ENCODE measurements around the gene PTX3. TPM values are rescaled to one million over a fixed set of nuclear protein-coding genes. Genes with fewer than 3 reads are reported as not detected.

Gene PTX3
- polyA plus RNA-seq (ENCODE audit: insufficient read length in 3 of 3) = 1 to 10 TPM; 3.8 to 5.6 (median 4.7) TPM

DNA sequence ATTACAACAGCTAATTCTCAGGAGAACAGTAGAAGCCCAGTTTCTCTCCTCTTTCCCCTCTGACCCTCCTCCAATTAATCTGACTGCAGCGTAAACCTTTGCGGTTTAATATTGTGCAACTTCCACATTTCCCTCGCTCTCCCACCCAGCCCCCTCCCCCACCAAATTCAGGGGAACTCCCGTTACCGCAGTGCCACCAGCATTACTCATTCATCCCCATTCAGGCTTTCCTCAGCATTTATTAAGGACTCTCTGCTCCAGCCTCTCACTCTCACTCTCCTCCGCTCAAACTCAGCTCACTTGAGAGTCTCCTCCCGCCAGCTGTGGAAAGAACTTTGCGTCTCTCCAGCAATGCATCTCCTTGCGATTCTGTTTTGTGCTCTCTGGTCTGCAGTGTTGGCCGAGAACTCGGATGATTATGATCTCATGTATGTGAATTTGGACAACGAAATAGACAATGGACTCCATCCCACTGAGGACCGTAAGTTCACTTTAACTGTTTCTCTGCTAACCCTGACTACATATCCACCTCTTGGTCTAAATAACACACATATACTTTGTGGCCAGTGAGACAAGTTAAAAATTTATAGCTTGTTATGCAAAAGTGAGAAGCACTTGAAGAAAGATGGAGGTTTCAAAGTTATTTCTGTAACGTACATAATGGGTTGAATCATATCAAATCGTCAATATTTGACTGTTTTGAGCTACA is at the start of gene PTX3:
TSS of gene PTX3 (plus strand) at position 268 of the 709 bp plus-strand sequence. CDS start at position 352, 84 bp downstream.
- DNase-seq (ENCODE audit: low read depth in 3 of 3, low spot score in 2 of 3) = peak; percentile 42 to 50 (median 46)

DNA sequence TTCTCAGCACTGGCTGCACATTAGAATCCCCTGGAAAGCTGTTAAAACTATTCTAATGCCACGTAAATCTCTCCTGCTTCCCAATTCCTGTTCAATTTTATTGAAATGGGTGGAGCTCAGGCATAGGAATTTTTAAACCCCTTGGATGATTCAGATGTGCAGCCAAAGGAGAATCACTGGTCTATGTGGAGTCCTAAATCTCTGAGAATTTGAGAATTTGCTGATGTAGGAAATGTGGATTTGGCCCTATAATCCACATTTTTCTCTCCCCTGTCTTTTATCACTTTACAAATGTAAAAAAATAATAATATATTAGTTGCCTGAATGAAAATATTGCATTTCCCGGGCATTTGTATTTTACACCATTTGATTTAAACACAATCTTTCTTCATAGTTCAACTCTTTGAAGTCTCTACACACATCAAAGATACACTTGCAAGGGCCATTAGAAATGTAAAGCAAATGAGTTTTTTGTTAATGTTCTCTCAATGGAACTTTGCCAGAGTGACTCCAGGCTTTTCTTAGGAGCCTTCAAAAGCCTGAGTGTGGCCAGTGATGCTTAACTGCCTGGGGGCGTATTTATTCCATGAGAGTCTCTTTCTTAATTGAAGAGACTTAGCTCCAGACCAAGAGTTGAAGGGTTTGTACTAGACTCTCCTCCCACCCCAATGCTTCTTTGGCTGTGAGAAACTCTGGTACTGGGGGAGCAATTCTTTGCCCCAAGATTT is 48.8 kb upstream of the PTX3 start:
- DNase-seq (ENCODE audit: low read depth in 3 of 3, low spot score in 2 of 3) = peak; percentile 13 to 32 (median 16)

DNA sequence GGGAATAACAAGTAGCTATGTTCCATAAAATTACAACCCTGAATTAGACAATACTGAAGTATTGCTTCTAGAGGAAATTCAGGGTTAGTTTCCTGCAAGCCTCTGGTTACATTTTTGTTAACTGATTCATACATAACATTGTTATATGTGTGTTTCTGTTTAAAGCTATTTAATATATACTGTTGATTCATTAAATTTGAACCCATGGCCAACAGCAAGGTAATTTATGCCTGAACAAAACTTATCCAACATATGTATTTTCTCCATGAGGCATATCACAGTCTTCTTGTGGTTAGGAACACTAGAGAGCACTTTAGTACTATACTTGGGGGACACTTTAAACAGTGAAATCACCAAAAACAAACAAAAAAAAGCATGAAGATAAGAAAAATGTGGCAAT is 47.7 kb upstream of the PTX3 start:
- no peak for DNase-seq (ENCODE audit: low read depth in 3 of 3, low spot score in 2 of 3)

GRCh38 chr3:157390713-157391515 is 45.7 kb upstream of the PTX3 start:
- no peak for DNase-seq (ENCODE audit: low read depth in 3 of 3, low spot score in 2 of 3)

GRCh38 chr3:157392104-157392503 is 44.5 kb upstream of the PTX3 start:
- DNase-seq (ENCODE audit: low read depth in 3 of 3, low spot score in 2 of 3) = no peak

DNA sequence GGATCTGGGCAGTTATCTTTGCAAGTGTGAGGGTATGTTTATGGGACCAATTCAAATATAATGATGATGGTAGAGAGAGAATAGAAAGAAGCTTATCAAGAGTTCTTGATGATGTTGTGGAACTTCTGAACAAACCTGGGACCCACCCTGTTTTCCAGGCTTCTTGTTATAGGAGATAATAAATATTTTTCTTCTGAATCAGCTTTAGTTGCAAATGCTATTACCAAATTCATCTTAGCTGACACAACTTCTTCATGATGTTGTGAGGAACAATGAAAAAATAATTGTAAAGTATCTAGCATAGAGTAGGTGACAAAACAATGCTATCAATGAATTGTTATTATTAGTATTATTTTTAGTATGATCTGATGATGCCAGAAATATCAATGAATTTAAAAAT is 43.5 kb upstream of the PTX3 start:
- DNase-seq (ENCODE audit: low read depth in 3 of 3, low spot score in 2 of 3) = no peak

- no peak for DNase-seq (ENCODE audit: low read depth in 3 of 3, low spot score in 2 of 3)
These were observed 42.2 kb upstream of the PTX3 start for GRCh38 chr3:157394411-157394810.

- DNase-seq (ENCODE audit: low read depth in 3 of 3, low spot score in 2 of 3) = no peak
These were observed 38.1 kb upstream of the PTX3 start for GRCh38 chr3:157398598-157398997.

- no peak for DNase-seq (ENCODE audit: low read depth in 3 of 3, low spot score in 2 of 3)
These were observed 32.3 kb upstream of the PTX3 start for GRCh38 chr3:157404381-157404780.

DNA sequence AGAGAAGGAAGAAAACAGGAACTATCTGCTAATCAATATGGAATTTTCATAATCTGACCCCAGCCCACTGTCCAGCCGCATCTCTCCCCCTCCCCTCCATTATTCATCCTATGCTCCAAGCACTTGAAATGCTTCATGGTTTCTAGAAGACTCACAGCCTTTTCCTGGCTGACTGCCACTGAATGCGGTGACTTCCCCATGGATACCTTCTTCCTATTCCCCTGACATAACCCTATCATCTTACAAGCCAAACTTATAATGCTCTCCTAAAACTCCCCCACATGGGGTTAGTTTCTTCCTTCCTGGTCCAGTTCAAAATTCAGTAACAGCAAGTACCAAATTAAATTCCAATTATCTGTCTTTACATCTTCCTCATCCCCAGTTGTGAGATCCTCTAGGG is 31.2 kb upstream of the PTX3 start:
- no peak for DNase-seq (ENCODE audit: low read depth in 3 of 3, low spot score in 2 of 3)

- no peak for DNase-seq (ENCODE audit: low read depth in 3 of 3, low spot score in 2 of 3)
These were observed 30.3 kb upstream of the PTX3 start for GRCh38 chr3:157406394-157406793.

DNA sequence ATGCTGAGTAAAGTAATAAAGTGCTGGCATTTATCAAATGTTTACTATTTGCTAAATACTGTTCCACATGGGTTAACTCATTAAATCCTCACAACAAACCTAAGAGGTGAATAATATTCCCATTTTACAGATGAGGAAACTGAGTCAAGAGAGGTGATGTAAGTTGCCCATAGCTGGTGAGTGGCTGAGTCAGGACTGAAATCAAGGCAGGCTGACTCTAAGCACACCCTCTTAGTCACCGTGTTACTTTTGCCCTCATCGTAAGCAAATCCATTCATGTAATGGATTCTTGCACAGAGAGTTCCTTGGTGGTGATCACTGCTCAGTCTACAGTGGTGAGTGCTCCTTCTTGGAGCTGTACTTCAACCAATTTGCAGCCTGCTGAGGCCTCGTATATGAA is 28.9 kb upstream of the PTX3 start:
- DNase-seq (ENCODE audit: low read depth in 3 of 3, low spot score in 2 of 3) = no peak

DNA sequence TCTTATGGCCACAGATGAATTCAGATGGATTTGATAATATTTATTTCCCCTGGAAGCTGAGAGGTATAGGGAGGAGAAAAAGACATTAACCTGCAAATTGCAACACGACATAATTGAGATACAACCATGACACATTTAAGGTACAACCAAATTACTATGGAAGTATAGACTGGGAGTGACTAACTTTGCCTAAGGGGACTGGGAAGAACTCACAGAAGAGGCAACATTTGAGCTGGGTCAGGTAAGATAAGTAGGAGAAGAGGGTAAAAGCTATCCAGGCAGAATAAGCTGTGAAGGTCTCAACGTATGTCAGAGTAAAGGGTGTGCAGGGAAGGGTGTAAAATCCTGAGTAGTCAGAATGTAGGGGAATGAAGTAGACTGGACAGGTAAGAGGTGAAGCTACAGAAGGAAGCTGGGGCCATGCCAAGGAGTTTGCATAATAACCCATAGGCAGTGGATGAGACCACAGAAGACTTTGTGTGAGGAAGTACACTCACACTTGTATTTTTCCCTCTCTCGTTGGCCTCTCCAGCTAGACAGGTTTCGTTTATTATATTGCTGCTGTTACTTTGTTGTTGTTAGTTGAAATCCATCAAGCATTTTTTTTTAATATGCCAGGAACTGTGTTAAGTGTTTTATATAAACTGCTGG is 28.0 kb upstream of the PTX3 start:
- no peak for DNase-seq (ENCODE audit: low read depth in 3 of 3, low spot score in 2 of 3)

DNA sequence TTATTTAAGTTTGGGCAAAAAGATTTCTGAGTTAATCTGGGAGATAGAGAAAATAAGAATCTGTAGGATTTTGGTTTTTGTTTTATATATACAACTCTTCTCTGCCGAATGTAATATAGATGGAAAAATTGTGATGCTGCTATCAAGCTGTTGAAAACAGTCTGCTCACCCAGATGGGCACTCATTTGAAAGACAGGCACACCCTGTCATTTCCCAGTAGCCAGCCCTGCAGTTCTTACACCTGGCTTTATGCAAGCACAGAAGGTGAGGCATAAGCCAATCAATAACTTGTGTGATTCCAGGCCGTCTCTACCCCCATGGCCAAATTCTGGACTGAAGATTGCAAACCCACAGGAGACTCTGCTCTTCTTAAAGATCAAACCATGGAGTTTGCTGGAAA is 27.1 kb upstream of the PTX3 start:
- DNase-seq (ENCODE audit: low read depth in 3 of 3, low spot score in 2 of 3) = no peak

DNA sequence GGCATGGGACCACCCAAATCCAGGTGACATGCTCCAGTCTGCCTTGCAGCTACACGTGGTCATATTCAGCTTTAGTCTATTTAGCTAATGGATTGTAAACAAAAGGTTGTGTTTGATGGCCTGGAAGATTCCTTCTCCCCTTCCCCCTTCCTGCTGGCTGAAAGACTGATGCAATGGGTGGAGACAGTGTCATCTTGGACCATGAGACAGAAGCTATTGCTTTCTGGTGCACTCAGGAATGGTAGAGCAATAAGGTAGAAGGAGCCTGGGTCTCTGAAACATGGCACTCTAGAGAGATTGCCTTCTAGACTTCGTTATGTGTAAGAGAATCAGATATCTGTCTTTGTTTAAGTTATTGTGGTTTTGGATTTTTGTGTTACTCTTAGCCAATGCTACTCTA is 25.7 kb upstream of the PTX3 start:
- no peak for DNase-seq (ENCODE audit: low read depth in 3 of 3, low spot score in 2 of 3)

- no peak for DNase-seq (ENCODE audit: low read depth in 3 of 3, low spot score in 2 of 3)
These were observed 24.3 kb upstream of the PTX3 start for GRCh38 chr3:157412323-157412855.

- no peak for DNase-seq (ENCODE audit: low read depth in 3 of 3, low spot score in 2 of 3)
These were observed 21.8 kb upstream of the PTX3 start for GRCh38 chr3:157414861-157415260.

GRCh38 chr3:157416347-157417087 is 20.1 kb upstream of the PTX3 start:
- no peak for DNase-seq (ENCODE audit: low read depth in 3 of 3, low spot score in 2 of 3)

DNA sequence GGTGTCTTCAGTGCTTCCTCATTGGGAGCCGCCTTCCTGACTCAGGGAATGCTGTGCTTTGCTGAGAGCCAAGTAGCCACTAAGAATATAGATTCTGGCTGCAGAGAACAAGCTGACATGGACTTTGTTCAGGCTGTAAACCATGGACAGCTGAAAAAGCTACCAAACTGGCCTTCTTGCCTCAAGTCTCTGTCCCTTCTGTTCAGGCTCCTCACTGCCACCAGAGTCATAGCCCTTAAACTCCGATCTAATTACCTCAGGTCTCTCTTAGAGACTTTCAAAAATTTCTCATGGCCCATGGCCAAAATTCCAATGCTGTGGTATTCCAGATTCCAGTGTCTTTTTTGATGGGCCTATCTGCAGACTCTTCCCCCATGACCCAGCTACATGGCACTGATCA is 19.4 kb upstream of the PTX3 start:
- DNase-seq (ENCODE audit: low read depth in 3 of 3, low spot score in 2 of 3) = no peak

- no peak for DNase-seq (ENCODE audit: low read depth in 3 of 3, low spot score in 2 of 3)
These were observed 18.5 kb upstream of the PTX3 start for GRCh38 chr3:157418104-157418503.

All from right renal cortex interstitium (tissue), 3 donors.